ENCODE data around the gene HMGCS2. TPM values are rescaled to one million over a fixed set of nuclear protein-coding genes. Genes with fewer than 3 reads are reported as not detected.
"Not testable (repeated sequence)": the region's sequence is repeated elsewhere in the genome, so short reads cannot be mapped to it uniquely, and the experiment has no call there.

HMGCS2 gene
- total and polyA plus RNA-seq, 2 donors from 2014 or later: 3.9 to 163 TPM

DNA sequence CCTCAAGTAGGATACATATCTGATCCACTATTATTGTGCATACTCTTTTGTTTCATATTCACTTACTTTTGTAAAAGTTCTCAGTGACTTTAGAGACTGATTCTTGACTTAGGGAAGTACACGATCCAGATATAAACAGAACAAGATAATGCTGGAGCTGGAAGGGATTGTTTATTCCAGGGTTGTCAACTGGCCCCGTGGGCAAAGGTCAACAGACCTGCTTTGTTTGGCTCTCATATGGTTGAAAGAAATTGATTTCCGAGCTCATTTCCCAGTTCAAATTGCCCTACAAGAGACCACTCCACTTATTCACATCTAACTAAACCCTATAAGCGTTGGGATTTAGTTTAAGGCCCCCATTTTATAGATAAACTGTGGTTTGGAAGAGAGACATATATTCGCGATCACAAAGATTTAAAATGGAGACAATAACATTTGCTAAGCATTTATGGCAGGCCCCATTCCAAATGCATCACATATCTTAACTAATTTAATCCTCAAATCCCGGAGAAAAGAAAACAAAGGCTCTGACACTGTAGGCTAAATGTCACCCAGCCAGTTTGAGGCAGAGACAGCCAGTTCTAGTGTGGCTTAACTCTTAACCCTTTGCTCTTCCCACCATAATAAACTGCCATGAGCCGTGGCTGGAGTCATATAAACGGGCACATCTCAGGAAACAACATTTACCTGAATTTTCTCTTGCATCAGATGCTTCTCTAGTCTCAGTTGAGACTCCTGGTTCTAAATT lies 21.9 kb upstream of the HMGCS2 start:
- TF ChIP-seq, protein P1, sequence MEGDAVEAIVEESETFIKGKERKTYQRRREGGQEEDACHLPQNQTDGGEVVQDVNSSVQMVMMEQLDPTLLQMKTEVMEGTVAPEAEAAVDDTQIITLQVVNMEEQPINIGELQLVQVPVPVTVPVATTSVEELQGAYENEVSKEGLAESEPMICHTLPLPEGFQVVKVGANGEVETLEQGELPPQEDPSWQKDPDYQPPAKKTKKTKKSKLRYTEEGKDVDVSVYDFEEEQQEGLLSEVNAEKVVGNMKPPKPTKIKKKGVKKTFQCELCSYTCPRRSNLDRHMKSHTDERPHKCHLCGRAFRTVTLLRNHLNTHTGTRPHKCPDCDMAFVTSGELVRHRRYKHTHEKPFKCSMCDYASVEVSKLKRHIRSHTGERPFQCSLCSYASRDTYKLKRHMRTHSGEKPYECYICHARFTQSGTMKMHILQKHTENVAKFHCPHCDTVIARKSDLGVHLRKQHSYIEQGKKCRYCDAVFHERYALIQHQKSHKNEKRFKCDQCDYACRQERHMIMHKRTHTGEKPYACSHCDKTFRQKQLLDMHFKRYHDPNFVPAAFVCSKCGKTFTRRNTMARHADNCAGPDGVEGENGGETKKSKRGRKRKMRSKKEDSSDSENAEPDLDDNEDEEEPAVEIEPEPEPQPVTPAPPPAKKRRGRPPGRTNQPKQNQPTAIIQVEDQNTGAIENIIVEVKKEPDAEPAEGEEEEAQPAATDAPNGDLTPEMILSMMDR (IDR thresholded peaks at IDR 0.05; ENCODE audit: borderline replicate concordance, extremely low read depth, insufficient read depth): no peak
- Histone ChIP-seq H3K9me3 (ENCODE audit: control insufficient read depth in 2 of 3, insufficient read depth in 1 of 3, low read length in 3 of 3) (no peaks in the 10 kb centered on the region), H3K4me3 (ENCODE audit: low read length in 3 of 3) (no peak overlapping the region), H3K36me3 (ENCODE audit: control insufficient read depth in 2 of 3, insufficient read depth in 3 of 3, low read length in 3 of 3) (no peaks in the 10 kb centered on the region), H3K27me3 (ENCODE audit: control insufficient read depth, insufficient read depth, low read length) (no peaks in the 10 kb centered on the region), H3K4me1 (ENCODE audit: control insufficient read depth in 2 of 3, insufficient read depth in 2 of 3, low read depth in 1 of 3, low read length in 3 of 3) (peaks cover 0 to 5% (median 0%) of the 10 kb centered on the region in 3 donors), H3K27ac (ENCODE audit: low read depth in 2 of 2, low read length in 2 of 2) (no peak overlapping the region), H3K9ac (ENCODE audit: low read length in 3 of 3) (no peak overlapping the region)
- peak in 1 of 5 donors; percentile 72 for DNase-seq
- intact Hi-C loops (cut with DNase I): no loop called here
- no peak for FAIRE-seq

DNA sequence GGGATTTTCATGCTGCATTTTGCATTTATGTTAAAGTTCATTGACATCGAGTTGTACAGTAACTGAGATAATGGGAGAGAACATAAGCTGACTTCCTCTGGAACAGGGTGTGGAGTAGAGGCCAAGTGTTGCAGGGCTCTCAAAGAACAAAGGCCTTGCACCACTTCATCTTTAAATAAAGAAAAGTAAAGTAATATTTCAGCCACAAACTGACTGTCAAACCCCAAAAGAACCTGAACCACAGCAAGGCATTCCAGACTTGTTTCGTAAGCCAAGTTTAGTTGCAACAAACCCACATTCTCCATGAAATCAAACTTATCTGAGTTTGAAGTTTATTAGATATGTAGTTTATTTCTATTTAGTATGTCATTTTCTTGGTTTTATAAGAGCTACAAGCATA lies 19.1 kb upstream of the HMGCS2 start:
- H3K4me3 ChIP-seq (ENCODE audit: low read length in 3 of 3): no peak overlapping the region
- DNase-seq (no peak), FAIRE-seq (no peak)
- H3K36me3 ChIP-seq (ENCODE audit: control insufficient read depth in 2 of 3, insufficient read depth in 3 of 3, low read length in 3 of 3): no peaks in the 10 kb centered on the region
- no peaks in the 10 kb centered on the region for H3K27me3 ChIP-seq (ENCODE audit: control insufficient read depth, insufficient read depth, low read length)
- intact Hi-C loops (cut with DNase I): no loop called here
- no peak overlapping the region for H3K27ac ChIP-seq (ENCODE audit: low read depth in 2 of 2, low read length in 2 of 2)
- H3K9ac ChIP-seq (ENCODE audit: low read length in 3 of 3): no peak overlapping the region
- TF ChIP-seq, protein P1 (IDR thresholded peaks at IDR 0.05; ENCODE audit: borderline replicate concordance, extremely low read depth, insufficient read depth): no peak
- no peaks in the 10 kb centered on the region for H3K9me3 ChIP-seq (ENCODE audit: control insufficient read depth in 2 of 3, insufficient read depth in 1 of 3, low read length in 3 of 3)
- peaks cover 0 to 5% (median 5%) of the 10 kb centered on the region in 3 donors for H3K4me1 ChIP-seq (ENCODE audit: control insufficient read depth in 2 of 3, insufficient read depth in 2 of 3, low read depth in 1 of 3, low read length in 3 of 3)

DNA sequence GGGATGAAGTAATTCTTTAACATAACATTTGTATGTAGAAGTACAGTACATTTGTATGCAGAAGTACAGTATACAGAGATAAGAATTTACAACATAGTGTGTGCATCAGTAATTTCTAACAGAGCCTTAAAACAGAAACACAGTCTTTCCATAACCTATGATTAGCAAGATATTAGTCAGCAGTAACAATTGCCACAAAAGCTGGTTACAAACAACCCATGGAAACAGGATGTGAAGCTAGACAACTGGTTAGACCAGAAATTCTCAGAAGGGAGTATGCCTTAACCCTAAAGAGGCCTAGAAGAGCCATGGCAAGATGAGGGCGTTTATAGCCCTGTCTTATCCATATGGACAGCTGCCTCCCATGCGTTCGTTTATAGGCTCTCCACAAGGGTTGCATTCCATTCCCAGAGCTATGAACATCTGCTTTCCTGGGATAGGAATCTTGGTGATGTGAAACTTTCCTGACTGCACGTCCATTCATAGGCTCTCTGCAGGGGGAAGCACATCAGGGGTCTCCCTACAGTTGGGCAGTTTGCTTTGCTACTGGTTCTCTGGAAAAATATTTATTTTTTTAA lies 17.9 kb upstream of the HMGCS2 start:
- H3K36me3 ChIP-seq (ENCODE audit: control insufficient read depth in 2 of 3, insufficient read depth in 3 of 3, low read length in 3 of 3); FAIRE-seq; H3K27ac ChIP-seq (ENCODE audit: low read depth in 2 of 2, low read length in 2 of 2); H3K9me3 ChIP-seq (ENCODE audit: control insufficient read depth in 2 of 3, insufficient read depth in 1 of 3, low read length in 3 of 3); H3K4me3 ChIP-seq (ENCODE audit: low read length in 3 of 3); DNase-seq; H3K4me1 ChIP-seq (ENCODE audit: control insufficient read depth in 2 of 3, insufficient read depth in 2 of 3, low read depth in 1 of 3, low read length in 3 of 3); H3K9ac ChIP-seq (ENCODE audit: low read length in 3 of 3); intact Hi-C loops (cut with DNase I); H3K27me3 ChIP-seq (ENCODE audit: control insufficient read depth, insufficient read depth, low read length): not testable (repeated sequence)

DNA sequence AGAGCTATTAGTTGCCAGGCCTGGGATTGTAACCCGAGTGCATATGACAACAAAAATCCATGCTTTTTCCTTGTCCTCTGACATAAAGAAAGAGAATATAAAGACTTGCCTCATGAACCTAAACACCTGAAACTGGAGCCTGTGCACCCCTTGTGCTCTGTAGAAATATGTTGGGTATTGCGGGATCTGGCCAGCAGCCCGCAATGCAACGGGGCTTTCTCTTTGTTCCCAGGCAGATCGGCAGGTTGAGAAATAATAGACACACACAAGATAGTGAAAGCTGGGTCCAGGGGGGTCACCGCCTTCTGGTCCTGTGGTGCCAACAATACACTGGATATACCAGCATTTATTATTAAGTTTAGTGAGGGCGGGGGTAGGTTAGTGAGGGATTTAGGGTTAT lies 17.3 kb upstream of the HMGCS2 start:
- FAIRE-seq; H3K4me3 ChIP-seq (ENCODE audit: low read length in 3 of 3); H3K9me3 ChIP-seq (ENCODE audit: control insufficient read depth in 2 of 3, insufficient read depth in 1 of 3, low read length in 3 of 3); H3K27ac ChIP-seq (ENCODE audit: low read depth in 2 of 2, low read length in 2 of 2); intact Hi-C loops (cut with DNase I); H3K27me3 ChIP-seq (ENCODE audit: control insufficient read depth, insufficient read depth, low read length); DNase-seq; H3K9ac ChIP-seq (ENCODE audit: low read length in 3 of 3); H3K4me1 ChIP-seq (ENCODE audit: control insufficient read depth in 2 of 3, insufficient read depth in 2 of 3, low read depth in 1 of 3, low read length in 3 of 3); H3K36me3 ChIP-seq (ENCODE audit: control insufficient read depth in 2 of 3, insufficient read depth in 3 of 3, low read length in 3 of 3): not testable (repeated sequence)
